ENCODE results near the gene SVIL. TPM values are rescaled to one million over a fixed set of nuclear protein-coding genes. Genes with fewer than 3 reads are reported as not detected.

Gene SVIL
- total RNA-seq, 1 donor from 2014 or later: 25.1 TPM

GRCh38 chr10:29454250-29454649, 180.5 kb downstream of the SVIL start:
- no peaks in the 10 kb centered on the region for H3K79me2 ChIP-seq (ENCODE audit: low read depth)
- Mint-ChIP-seq H3K36me3 (peaks cover 13% of the 10 kb centered on the region), H3K4me3 (no peak overlapping the region), H3K27ac (no peak overlapping the region), H3K9me3 (no peaks in the 10 kb centered on the region), H3K27me3 (ENCODE audit: insufficient read depth, low read depth) (peaks cover 11% of the 10 kb centered on the region), H3K4me1 (peaks cover 15% of the 10 kb centered on the region)
- TF ChIP-seq EZH2 (IDR thresholded peaks at IDR 0.05) (no peak), CTCF (IDR thresholded peaks at IDR 0.05) (no peak), EZH2phosphoT487 (IDR thresholded peaks at IDR 0.05) (no peak)
- H3K4me1 ChIP-seq: peaks cover 9% of the 10 kb centered on the region
- H3K36me3 ChIP-seq: no peaks in the 10 kb centered on the region
- H2AFZ ChIP-seq (replicated peaks): no peak overlapping the region
- H3F3A ChIP-seq (ENCODE audit: low read depth): peaks cover 8% of the 10 kb centered on the region
- H3K27ac ChIP-seq: no peak overlapping the region
- H3K4me3 ChIP-seq: no peak overlapping the region
- no peaks in the 10 kb centered on the region for H3K9me3 ChIP-seq (ENCODE audit: low read depth)
- no peak for DNase-seq (ENCODE audit: low spot score)
- H4K20me1 ChIP-seq (ENCODE audit: low read depth): no peaks in the 10 kb centered on the region
- H3K4me2 ChIP-seq: no peak overlapping the region
- H3K27me3 ChIP-seq: no peaks in the 10 kb centered on the region
- no peak overlapping the region for H3K9ac ChIP-seq

- peak overlapping the region; percentile 46 for H3K27ac ChIP-seq
- H3K4me1 ChIP-seq: peaks cover 9% of the 10 kb centered on the region
- peak overlapping the region; percentile 79 for H2AFZ ChIP-seq (replicated peaks)
- H3K4me2 ChIP-seq: peak overlapping the region; percentile 31
- no peak overlapping the region for H3K27ac Mint-ChIP-seq
- no peaks in the 10 kb centered on the region for H3K9me3 ChIP-seq (ENCODE audit: low read depth)
- peaks cover 17% of the 10 kb centered on the region for H3K4me1 Mint-ChIP-seq
- DNase-seq (ENCODE audit: low spot score): peak; percentile 29
- no peak overlapping the region for H3K4me3 Mint-ChIP-seq
- peaks cover 14% of the 10 kb centered on the region for H3K27me3 Mint-ChIP-seq (ENCODE audit: insufficient read depth, low read depth)
- no peaks in the 10 kb centered on the region for H4K20me1 ChIP-seq (ENCODE audit: low read depth)
- no peak overlapping the region for H3K9ac ChIP-seq
- H3K36me3 Mint-ChIP-seq: peaks cover 9% of the 10 kb centered on the region
- no peaks in the 10 kb centered on the region for H3K36me3 ChIP-seq
- no peaks in the 10 kb centered on the region for H3K9me3 Mint-ChIP-seq
- TF ChIP-seq EZH2phosphoT487 (IDR thresholded peaks at IDR 0.05): no peak
- no peak for TF ChIP-seq CTCF (IDR thresholded peaks at IDR 0.05)
- no peak for TF ChIP-seq EZH2 (IDR thresholded peaks at IDR 0.05)
- H3K4me3 ChIP-seq: no peak overlapping the region
- no peaks in the 10 kb centered on the region for H3K79me2 ChIP-seq (ENCODE audit: low read depth)
- no peaks in the 10 kb centered on the region for H3K27me3 ChIP-seq
- H3F3A ChIP-seq (ENCODE audit: low read depth): peaks cover 8% of the 10 kb centered on the region
Measured at GRCh38 chr10:29452546-29452945, 182.2 kb downstream of the SVIL start.

GRCh38 chr10:29451946-29452345, 182.8 kb downstream of the SVIL start:
- H3K27me3 ChIP-seq: no peaks in the 10 kb centered on the region
- H3K9ac ChIP-seq: no peak overlapping the region
- Mint-ChIP-seq H3K9me3 (no peaks in the 10 kb centered on the region), H3K36me3 (peaks cover 7% of the 10 kb centered on the region), H3K27me3 (ENCODE audit: insufficient read depth, low read depth) (peaks cover 14% of the 10 kb centered on the region), H3K27ac (no peak overlapping the region), H3K4me1 (peaks cover 17% of the 10 kb centered on the region), H3K4me3 (no peak overlapping the region)
- no peaks in the 10 kb centered on the region for H3K79me2 ChIP-seq (ENCODE audit: low read depth)
- no peaks in the 10 kb centered on the region for H3K9me3 ChIP-seq (ENCODE audit: low read depth)
- H3K36me3 ChIP-seq: no peaks in the 10 kb centered on the region
- no peak overlapping the region for H3K4me2 ChIP-seq
- DNase-seq (ENCODE audit: low spot score): no peak
- peaks cover 8% of the 10 kb centered on the region for H3F3A ChIP-seq (ENCODE audit: low read depth)
- no peak overlapping the region for H2AFZ ChIP-seq (replicated peaks)
- H3K27ac ChIP-seq: no peak overlapping the region
- H3K4me3 ChIP-seq: no peak overlapping the region
- TF ChIP-seq EZH2 (IDR thresholded peaks at IDR 0.05): no peak
- no peak for TF ChIP-seq EZH2phosphoT487 (IDR thresholded peaks at IDR 0.05)
- no peak for TF ChIP-seq CTCF (IDR thresholded peaks at IDR 0.05)
- peaks cover 9% of the 10 kb centered on the region for H3K4me1 ChIP-seq
- no peaks in the 10 kb centered on the region for H4K20me1 ChIP-seq (ENCODE audit: low read depth)
